ENCODE results near the gene TXN2. TPM values are rescaled to one million over a fixed set of nuclear protein-coding genes. Genes with fewer than 3 reads are reported as not detected.
"Not testable (repeated sequence)": the region's sequence is repeated elsewhere in the genome, so short reads cannot be mapped to it uniquely, and the experiment has no call there.

TXN2 gene
- polyA plus RNA-seq, 1 donor from 2014 or later: 116 TPM

- no peaks in the 10 kb centered on the region for H3K36me3 Mint-ChIP-seq
- H3K9me3 Mint-ChIP-seq: no peaks in the 10 kb centered on the region
- peak overlapping the region in 1 of 3 donors; percentile 18 for H3K27ac Mint-ChIP-seq
- H3K4me3 Mint-ChIP-seq: peak overlapping the region in 1 of 4 donors; percentile 69
- peaks cover 15 to 34% (median 17%) of the 10 kb centered on the region in 3 donors for H3K4me1 Mint-ChIP-seq
- H3K27me3 Mint-ChIP-seq: no peaks in the 10 kb centered on the region
Measured at GRCh38 chr22:36439481-36440271, 41.8 kb downstream of the TXN2 start.

- peak overlapping the region in 3 of 4 donors; percentile 61 to 78 (median 67) for H3K4me3 Mint-ChIP-seq
- H3K36me3 Mint-ChIP-seq: no peaks in the 10 kb centered on the region
- H3K9me3 Mint-ChIP-seq: no peaks in the 10 kb centered on the region
- H3K27ac Mint-ChIP-seq: peak overlapping the region; percentile 84 to 96 (median 89)
- H3K4me1 Mint-ChIP-seq: peaks cover 15 to 27% (median 16%) of the 10 kb centered on the region in 3 donors
- H3K27me3 Mint-ChIP-seq: no peaks in the 10 kb centered on the region
Measured at GRCh38 chr22:36435516-36436415, 45.7 kb downstream of the TXN2 start.

- Mint-ChIP-seq H3K9me3 (no peaks in the 10 kb centered on the region), H3K4me1 (peaks cover 15 to 24% (median 16%) of the 10 kb centered on the region in 3 donors), H3K4me3 (no peak overlapping the region), H3K27me3 (no peaks in the 10 kb centered on the region), H3K27ac (peak overlapping the region in 1 of 3 donors; percentile 80), H3K36me3 (no peaks in the 10 kb centered on the region)
Measured at GRCh38 chr22:36433318-36434231, 47.9 kb downstream of the TXN2 start.

- no peaks in the 10 kb centered on the region for H3K36me3 Mint-ChIP-seq
- H3K4me3 Mint-ChIP-seq: peak overlapping the region in 1 of 4 donors; percentile 61
- no peaks in the 10 kb centered on the region for H3K27me3 Mint-ChIP-seq
- no peaks in the 10 kb centered on the region for H3K9me3 Mint-ChIP-seq
- H3K4me1 Mint-ChIP-seq: peaks cover 15 to 24% (median 17%) of the 10 kb centered on the region in 3 donors
- H3K27ac Mint-ChIP-seq: peak overlapping the region in 1 of 3 donors; percentile 78
Measured at GRCh38 chr22:36432592-36433317, 48.7 kb downstream of the TXN2 start.

- no peaks in the 10 kb centered on the region for H3K27me3 Mint-ChIP-seq
- no peaks in the 10 kb centered on the region for H3K9me3 Mint-ChIP-seq
- no peaks in the 10 kb centered on the region for H3K36me3 Mint-ChIP-seq
- peaks cover 15 to 27% (median 22%) of the 10 kb centered on the region in 3 donors for H3K4me1 Mint-ChIP-seq
- H3K27ac Mint-ChIP-seq: no peak overlapping the region
- no peak overlapping the region for H3K4me3 Mint-ChIP-seq
Measured at GRCh38 chr22:36431977-36432376, 49.5 kb downstream of the TXN2 start.

- Mint-ChIP-seq H3K36me3 (no peaks in the 10 kb centered on the region), H3K27me3 (no peaks in the 10 kb centered on the region), H3K9me3 (no peaks in the 10 kb centered on the region), H3K4me1 (peaks cover 15 to 24% (median 21%) of the 10 kb centered on the region in 3 donors), H3K27ac (no peak overlapping the region), H3K4me3 (no peak overlapping the region)
Measured at GRCh38 chr22:36430863-36431262, 50.6 kb downstream of the TXN2 start.

GRCh38 chr22:36427952-36428351 is 53.5 kb downstream of the TXN2 start:
- not testable (repeated sequence) for H3K27me3 Mint-ChIP-seq, H3K36me3 Mint-ChIP-seq, H3K9me3 Mint-ChIP-seq
- H3K4me1 Mint-ChIP-seq: peaks cover 11 to 20% (median 15%) of the 10 kb centered on the region in 3 donors
- H3K4me3 Mint-ChIP-seq: peak overlapping the region in 1 of 4 donors; percentile 71
- H3K27ac Mint-ChIP-seq: peak overlapping the region in 1 of 3 donors; percentile 39

GRCh38 chr22:36425977-36426523 is 55.4 kb downstream of the TXN2 start:
- Mint-ChIP-seq H3K9me3 (no peaks in the 10 kb centered on the region), H3K36me3 (no peaks in the 10 kb centered on the region), H3K4me3 (peak overlapping the region in 2 of 4 donors; percentile 11 to 66), H3K27me3 (peaks cover 1% of the 10 kb centered on the region), H3K27ac (peak overlapping the region in 1 of 3 donors; percentile 80), H3K4me1 (peaks cover 11 to 26% (median 21%) of the 10 kb centered on the region in 3 donors)

GRCh38 chr22:36424901-36425579 is 56.4 kb downstream of the TXN2 start:
- Mint-ChIP-seq H3K9me3 (no peaks in the 10 kb centered on the region), H3K27ac (peak overlapping the region in 1 of 3 donors; percentile 6), H3K4me3 (peak overlapping the region in 2 of 4 donors; percentile 17 to 49), H3K36me3 (no peaks in the 10 kb centered on the region), H3K4me1 (peaks cover 16 to 30% (median 23%) of the 10 kb centered on the region in 3 donors), H3K27me3 (peaks cover 1% of the 10 kb centered on the region)

GRCh38 chr22:36424466-36424865 is 57.0 kb downstream of the TXN2 start:
- not testable (repeated sequence) for H3K9me3 Mint-ChIP-seq, H3K27me3 Mint-ChIP-seq, H3K27ac Mint-ChIP-seq, H3K36me3 Mint-ChIP-seq
- Mint-ChIP-seq H3K4me1 (peaks cover 17 to 33% (median 25%) of the 10 kb centered on the region in 3 donors), H3K4me3 (peak overlapping the region in 2 of 4 donors; percentile 6 to 45)

GRCh38 chr22:36423461-36424404 is 57.7 kb downstream of the TXN2 start:
- H3K4me3 Mint-ChIP-seq: peak overlapping the region in 3 of 4 donors; percentile 16 to 45 (median 28)

More at GRCh38 chr22:36423461-36424404, 57.7 kb downstream of the TXN2 start:
- no peaks in the 10 kb centered on the region for H3K9me3 Mint-ChIP-seq
- H3K36me3 Mint-ChIP-seq: no peaks in the 10 kb centered on the region
- H3K27ac Mint-ChIP-seq: peak overlapping the region in 1 of 3 donors; percentile 80
- H3K27me3 Mint-ChIP-seq: peaks cover 1% of the 10 kb centered on the region
- peaks cover 21 to 36% (median 29%) of the 10 kb centered on the region in 3 donors for H3K4me1 Mint-ChIP-seq

Data from IgD-negative memory B cell (primary cell).